ENCODE data around the gene CFAP68. TPM values are rescaled to one million over a fixed set of nuclear protein-coding genes. Genes with fewer than 3 reads are reported as not detected.
A peak's percentile ranks its signal among the peaks of the same experiment; 100 is the strongest.

The CFAP68 gene, protein sequence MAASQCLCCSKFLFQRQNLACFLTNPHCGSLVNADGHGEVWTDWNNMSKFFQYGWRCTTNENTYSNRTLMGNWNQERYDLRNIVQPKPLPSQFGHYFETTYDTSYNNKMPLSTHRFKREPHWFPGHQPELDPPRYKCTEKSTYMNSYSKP
- total RNA-seq (8.3 TPM), polyA plus RNA-seq (10 to 100 TPM; 24.6 to 44.6 (median 27.4) TPM)

DNA sequence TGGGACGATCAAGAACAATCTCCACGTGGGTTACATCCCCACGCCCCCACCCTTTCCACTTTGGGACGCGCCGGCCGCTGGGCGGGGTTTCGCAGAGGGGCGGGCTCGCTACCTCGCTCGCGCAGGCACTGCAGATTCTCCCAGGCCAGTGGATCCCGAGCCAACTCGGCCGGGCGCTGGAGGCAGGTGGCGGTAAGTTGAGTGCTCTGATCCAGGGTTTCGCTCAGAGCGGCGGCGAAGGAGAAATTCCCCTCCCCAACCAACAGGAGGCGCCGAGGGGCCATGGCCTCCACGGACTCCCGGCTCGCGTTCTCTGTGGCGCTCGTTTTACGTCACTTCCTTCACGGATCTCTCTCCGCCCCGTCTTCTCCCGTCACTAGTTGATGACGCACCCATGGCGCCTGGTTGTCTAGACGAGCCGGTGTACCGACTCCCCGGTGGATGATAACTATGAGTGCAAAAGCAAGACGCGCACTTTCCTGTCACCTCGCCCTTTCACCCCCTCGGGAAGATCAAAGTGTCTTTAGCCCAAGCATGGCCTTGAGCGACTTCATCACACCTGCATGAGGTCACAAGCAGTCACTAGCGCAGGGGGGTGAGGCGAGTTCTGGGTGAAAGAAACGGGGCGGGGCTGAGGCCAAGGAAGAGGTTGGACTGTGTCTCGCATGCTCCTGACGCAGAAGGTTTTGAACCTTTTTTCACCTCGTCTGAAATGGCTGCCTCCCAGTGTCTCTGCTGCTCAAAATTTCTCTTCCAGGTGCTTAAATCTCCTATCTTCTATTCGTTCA lies at the start of gene CFAP68, which contains the start of gene FDXACB1:
Gene CFAP68 (plus strand): TSS at position 693 of the 788 bp plus-strand sequence. CDS start 20 bp downstream, at position 713.
Gene FDXACB1 (minus strand): TSS at position 317 of the 788 bp plus-strand sequence. CDS start 33 bp downstream, at position 284.
- Histone ChIP-seq H3K27ac (ENCODE audit: insufficient read depth, low read length, poor library complexity, severe bottlenecking) (peak within 1 kb of the TSS; percentile 99), H3K4me3 (ENCODE audit: low read depth, low read length) (peak within 1 kb of the TSS; percentile 93), H3K36me3 (ENCODE audit: control insufficient read depth, insufficient read depth, low read length) (peaks cover 7% of the 10 kb centered on the region), H3K27me3 (ENCODE audit: control insufficient read depth, insufficient read depth, low read length) (no peaks in the 10 kb centered on the region), H3K9me3 (ENCODE audit: control insufficient read depth in 2 of 2, low read length in 2 of 2) (no peaks in the 10 kb centered on the region), H3K4me1 (ENCODE audit: control insufficient read depth, insufficient read depth, low read length, poor library complexity, severe bottlenecking) (peaks cover 16% of the 10 kb centered on the region)
- H3K4me1 Mint-ChIP-seq: peaks cover 9 to 31% (median 11%) of the 10 kb centered on the region in 4 donors
- H3K36me3 Mint-ChIP-seq: peaks cover 22% of the 10 kb centered on the region
- H3K27ac Mint-ChIP-seq: peak within 1 kb of the TSS; percentile 99 to 100 (median 100)
- peak; percentile 85 to 87 for ATAC-seq (ENCODE audit: low read depth in 2 of 2)
- peaks cover 0 to 3% (median 0%) of the 10 kb centered on the region in 7 donors for H3K9me3 Mint-ChIP-seq
- H3K27me3 Mint-ChIP-seq: no peaks in the 10 kb centered on the region
- peak within 1 kb of the TSS; percentile 94 to 95 (median 94) for H3K4me3 Mint-ChIP-seq
- DNase-seq: peak; percentile 95 to 98 (median 98)

DNA sequence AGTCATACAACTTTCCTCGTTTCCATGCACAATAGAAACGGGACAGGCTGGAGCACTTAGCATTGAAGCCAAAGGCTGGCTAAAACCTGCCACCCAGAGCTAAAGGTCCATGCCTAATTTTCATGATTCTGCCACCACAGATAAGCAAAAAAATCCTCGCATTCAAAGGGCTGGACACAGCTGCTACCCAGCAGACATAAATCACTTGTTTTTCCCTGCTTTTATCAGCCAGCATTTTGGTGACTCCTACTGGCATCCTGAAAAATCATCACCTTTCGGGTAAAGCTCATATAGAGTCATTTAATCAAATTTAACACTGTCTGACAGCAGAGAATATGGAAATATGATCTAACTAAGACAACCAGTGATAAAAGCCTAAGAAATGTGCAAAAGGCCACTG lies 45.8 kb upstream of the CFAP68 start:
- ATAC-seq (ENCODE audit: low read depth in 2 of 2) (no peak), DNase-seq (no peak)
- Mint-ChIP-seq H3K27me3 (no peaks in the 10 kb centered on the region), H3K36me3 (peaks cover 54% of the 10 kb centered on the region), H3K4me1 (peaks cover 0 to 21% (median 0%) of the 10 kb centered on the region in 4 donors), H3K4me3 (no peak overlapping the region), H3K27ac (no peak overlapping the region), H3K9me3 (peaks cover 0 to 1% (median 0%) of the 10 kb centered on the region in 7 donors)
- H3K27ac ChIP-seq (ENCODE audit: insufficient read depth, low read length, poor library complexity, severe bottlenecking): no peak overlapping the region
- H3K27me3 ChIP-seq (ENCODE audit: control insufficient read depth, insufficient read depth, low read length): no peaks in the 10 kb centered on the region
- H3K4me1 ChIP-seq (ENCODE audit: control insufficient read depth, insufficient read depth, low read length, poor library complexity, severe bottlenecking): no peaks in the 10 kb centered on the region
- no peaks in the 10 kb centered on the region for H3K9me3 ChIP-seq (ENCODE audit: control insufficient read depth in 2 of 2, low read length in 2 of 2)
- peaks cover 42% of the 10 kb centered on the region for H3K36me3 ChIP-seq (ENCODE audit: control insufficient read depth, insufficient read depth, low read length)
- H3K4me3 ChIP-seq (ENCODE audit: low read depth, low read length): no peak overlapping the region

DNA sequence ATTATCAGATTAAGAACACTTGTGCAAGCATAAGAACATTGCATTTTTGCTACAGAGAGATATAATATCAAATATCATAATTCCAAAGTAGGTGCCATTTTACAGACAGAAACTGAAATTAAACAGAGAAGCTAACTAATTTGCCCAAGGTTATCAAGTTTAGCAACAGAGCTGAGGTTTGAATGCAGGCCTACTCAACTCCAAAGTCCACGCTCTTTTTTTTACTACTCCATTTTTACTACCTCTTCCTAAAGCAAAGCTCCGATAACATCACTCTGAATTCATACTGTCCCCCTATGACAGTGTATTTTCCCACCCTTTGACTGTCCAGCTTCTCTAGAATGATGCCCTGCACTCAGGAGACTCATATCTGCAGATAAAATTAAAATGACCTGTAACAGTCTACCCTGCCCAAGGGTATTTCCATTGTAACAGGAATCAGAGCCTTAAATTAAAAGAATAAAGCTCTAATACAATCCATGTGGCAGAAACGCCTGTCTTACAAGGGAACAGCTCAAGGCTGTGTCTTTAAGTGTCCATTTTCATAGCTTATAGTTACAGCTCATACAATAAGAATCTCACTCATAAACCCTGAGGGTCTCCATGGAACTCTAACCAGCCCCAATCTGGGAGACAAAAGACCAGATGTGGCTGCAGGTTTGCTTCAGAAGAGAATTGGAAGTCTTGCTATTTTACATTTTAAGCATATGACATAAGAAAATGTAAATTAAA lies 44.7 kb upstream of the CFAP68 start:
- H3K27me3 ChIP-seq (ENCODE audit: control insufficient read depth, insufficient read depth, low read length): no peaks in the 10 kb centered on the region
- peaks cover 52% of the 10 kb centered on the region for H3K36me3 Mint-ChIP-seq
- DNase-seq (no peak), ATAC-seq (ENCODE audit: low read depth in 2 of 2) (no peak)
- no peak overlapping the region for H3K4me3 Mint-ChIP-seq
- peaks cover 44% of the 10 kb centered on the region for H3K36me3 ChIP-seq (ENCODE audit: control insufficient read depth, insufficient read depth, low read length)
- H3K4me1 ChIP-seq (ENCODE audit: control insufficient read depth, insufficient read depth, low read length, poor library complexity, severe bottlenecking): no peaks in the 10 kb centered on the region
- peaks cover 0 to 12% (median under 1%) of the 10 kb centered on the region in 4 donors for H3K4me1 Mint-ChIP-seq
- H3K27ac Mint-ChIP-seq: no peak overlapping the region
- H3K4me3 ChIP-seq (ENCODE audit: low read depth, low read length): no peak overlapping the region
- H3K27ac ChIP-seq (ENCODE audit: insufficient read depth, low read length, poor library complexity, severe bottlenecking): no peak overlapping the region
- H3K9me3 ChIP-seq (ENCODE audit: control insufficient read depth in 2 of 2, low read length in 2 of 2): no peaks in the 10 kb centered on the region
- peaks cover 0 to 1% (median 0%) of the 10 kb centered on the region in 7 donors for H3K9me3 Mint-ChIP-seq
- no peaks in the 10 kb centered on the region for H3K27me3 Mint-ChIP-seq

DNA sequence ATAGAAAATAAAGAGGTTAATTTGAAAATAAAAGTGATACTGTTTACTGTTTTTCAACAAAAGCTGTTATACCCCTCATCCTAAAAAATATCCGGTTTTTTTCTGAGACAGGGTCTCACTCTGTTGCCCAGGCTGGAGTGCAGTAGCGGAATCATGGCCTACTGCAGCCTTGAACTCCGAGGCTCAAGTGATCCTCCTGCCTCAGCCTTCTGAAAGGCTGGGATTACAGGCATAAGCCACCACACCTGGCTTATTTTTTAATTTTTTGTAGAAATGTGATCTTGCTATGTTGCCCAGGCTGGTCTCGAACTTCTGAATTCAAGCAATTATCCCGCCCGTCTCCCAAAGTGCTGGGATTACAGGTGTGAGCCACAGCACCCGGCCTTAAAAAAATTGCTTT lies 43.7 kb upstream of the CFAP68 start:
- no peaks in the 10 kb centered on the region for H3K4me1 ChIP-seq (ENCODE audit: control insufficient read depth, insufficient read depth, low read length, poor library complexity, severe bottlenecking)
- Mint-ChIP-seq H3K4me1 (peaks cover 0 to 5% (median under 1%) of the 10 kb centered on the region in 4 donors), H3K27me3 (no peaks in the 10 kb centered on the region), H3K36me3 (peaks cover 44% of the 10 kb centered on the region), H3K27ac (no peak overlapping the region), H3K4me3 (no peak overlapping the region), H3K9me3 (peaks cover 0 to 1% (median 0%) of the 10 kb centered on the region in 7 donors)
- H3K9me3 ChIP-seq (ENCODE audit: control insufficient read depth in 2 of 2, low read length in 2 of 2): no peaks in the 10 kb centered on the region
- H3K36me3 ChIP-seq (ENCODE audit: control insufficient read depth, insufficient read depth, low read length): peaks cover 44% of the 10 kb centered on the region
- no peak overlapping the region for H3K27ac ChIP-seq (ENCODE audit: insufficient read depth, low read length, poor library complexity, severe bottlenecking)
- H3K4me3 ChIP-seq (ENCODE audit: low read depth, low read length): no peak overlapping the region
- ATAC-seq (ENCODE audit: low read depth in 2 of 2): no peak
- no peak for DNase-seq
- no peaks in the 10 kb centered on the region for H3K27me3 ChIP-seq (ENCODE audit: control insufficient read depth, insufficient read depth, low read length)

DNA sequence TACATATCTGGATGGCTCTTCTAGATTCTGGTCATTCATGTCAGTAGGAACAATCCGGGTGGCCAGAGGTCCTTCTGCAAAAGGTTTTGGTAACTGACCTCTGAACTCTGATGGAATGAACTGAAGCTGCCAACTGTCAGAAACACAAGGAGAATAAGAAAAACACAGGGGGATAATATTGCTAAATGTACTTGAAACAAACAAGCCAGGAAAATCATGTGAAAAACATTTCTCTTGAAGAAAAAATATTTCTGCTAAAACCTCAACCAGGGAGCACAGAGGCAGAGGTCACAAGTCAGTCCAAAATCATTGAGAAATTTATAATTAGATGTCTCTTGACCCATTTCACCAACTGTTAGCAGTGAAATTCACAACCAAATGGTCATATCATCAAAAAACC lies 43.2 kb upstream of the CFAP68 start:
- H3K4me1 Mint-ChIP-seq: peaks cover 1 to 5% (median 3%) of the 10 kb centered on the region in 4 donors
- H3K9me3 Mint-ChIP-seq: peaks cover 0 to 1% (median 0%) of the 10 kb centered on the region in 7 donors
- ATAC-seq (ENCODE audit: low read depth in 2 of 2) (no peak), DNase-seq (no peak)
- Histone ChIP-seq H3K4me1 (ENCODE audit: control insufficient read depth, insufficient read depth, low read length, poor library complexity, severe bottlenecking) (no peaks in the 10 kb centered on the region), H3K9me3 (ENCODE audit: control insufficient read depth in 2 of 2, low read length in 2 of 2) (no peaks in the 10 kb centered on the region), H3K27ac (ENCODE audit: insufficient read depth, low read length, poor library complexity, severe bottlenecking) (no peak overlapping the region), H3K27me3 (ENCODE audit: control insufficient read depth, insufficient read depth, low read length) (no peaks in the 10 kb centered on the region), H3K36me3 (ENCODE audit: control insufficient read depth, insufficient read depth, low read length) (peaks cover 44% of the 10 kb centered on the region), H3K4me3 (ENCODE audit: low read depth, low read length) (no peak overlapping the region)
- no peak overlapping the region for H3K27ac Mint-ChIP-seq
- no peak overlapping the region for H3K4me3 Mint-ChIP-seq
- peaks cover 44% of the 10 kb centered on the region for H3K36me3 Mint-ChIP-seq
- no peaks in the 10 kb centered on the region for H3K27me3 Mint-ChIP-seq

DNA sequence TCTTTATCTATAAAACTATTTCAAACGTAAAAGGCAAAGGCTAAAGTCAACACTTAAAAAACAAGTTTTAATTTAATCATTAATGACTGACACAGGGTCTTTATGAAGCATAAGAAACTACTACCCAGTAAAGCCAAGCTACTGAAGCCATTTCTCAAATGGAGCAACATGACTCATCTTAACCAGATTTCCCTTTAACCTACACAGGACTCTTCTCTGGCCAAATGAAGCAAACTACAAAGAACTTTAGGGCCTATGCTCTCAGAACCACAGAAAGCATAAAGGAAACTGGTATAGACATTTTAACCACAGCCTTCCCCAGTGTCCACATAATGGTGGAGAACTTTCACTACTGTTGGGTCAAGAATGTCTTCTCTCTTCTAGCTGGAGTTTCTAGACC lies 42.6 kb upstream of the CFAP68 start:
- DNase-seq (no peak), ATAC-seq (ENCODE audit: low read depth in 2 of 2) (no peak)
- Histone ChIP-seq H3K4me3 (ENCODE audit: low read depth, low read length) (no peak overlapping the region), H3K27ac (ENCODE audit: insufficient read depth, low read length, poor library complexity, severe bottlenecking) (no peak overlapping the region), H3K27me3 (ENCODE audit: control insufficient read depth, insufficient read depth, low read length) (no peaks in the 10 kb centered on the region), H3K4me1 (ENCODE audit: control insufficient read depth, insufficient read depth, low read length, poor library complexity, severe bottlenecking) (no peaks in the 10 kb centered on the region), H3K9me3 (ENCODE audit: control insufficient read depth in 2 of 2, low read length in 2 of 2) (no peaks in the 10 kb centered on the region), H3K36me3 (ENCODE audit: control insufficient read depth, insufficient read depth, low read length) (peaks cover 44% of the 10 kb centered on the region)
- Mint-ChIP-seq H3K4me1 (peaks cover 1 to 10% (median 5%) of the 10 kb centered on the region in 4 donors), H3K9me3 (peaks cover 0 to 1% (median 0%) of the 10 kb centered on the region in 7 donors), H3K4me3 (no peak overlapping the region), H3K27ac (no peak overlapping the region), H3K36me3 (peaks cover 41% of the 10 kb centered on the region), H3K27me3 (no peaks in the 10 kb centered on the region)

DNA sequence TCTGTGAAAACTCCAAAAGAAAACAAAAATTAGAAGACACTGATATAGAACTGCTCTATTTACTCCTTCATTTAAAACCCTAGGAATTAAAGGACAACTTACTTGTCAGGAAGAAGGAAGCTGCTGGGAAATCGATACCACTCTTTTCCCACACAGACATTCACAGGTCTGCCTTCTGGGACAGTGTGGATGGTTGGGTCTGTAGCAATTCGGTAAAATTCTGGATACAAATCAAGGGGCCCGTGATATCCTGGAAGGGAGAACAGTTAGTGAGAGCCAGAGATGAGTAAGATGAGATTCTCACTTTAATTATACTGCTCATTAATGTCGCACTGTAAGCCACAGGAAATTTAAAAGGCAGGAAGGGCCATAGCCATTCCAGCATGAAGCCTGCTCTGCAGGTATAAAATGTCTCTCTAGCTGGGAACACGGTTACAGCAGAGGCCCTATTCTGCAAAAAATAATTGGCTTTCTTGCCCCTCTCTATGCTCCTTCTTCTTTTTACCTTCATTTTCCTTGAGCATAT lies 41.9 kb upstream of the CFAP68 start:
- Histone ChIP-seq H3K4me3 (ENCODE audit: low read depth, low read length) (no peak overlapping the region), H3K36me3 (ENCODE audit: control insufficient read depth, insufficient read depth, low read length) (peaks cover 44% of the 10 kb centered on the region), H3K27me3 (ENCODE audit: control insufficient read depth, insufficient read depth, low read length) (no peaks in the 10 kb centered on the region), H3K4me1 (ENCODE audit: control insufficient read depth, insufficient read depth, low read length, poor library complexity, severe bottlenecking) (no peaks in the 10 kb centered on the region), H3K9me3 (ENCODE audit: control insufficient read depth in 2 of 2, low read length in 2 of 2) (no peaks in the 10 kb centered on the region), H3K27ac (ENCODE audit: insufficient read depth, low read length, poor library complexity, severe bottlenecking) (no peak overlapping the region)
- peaks cover 0 to 1% (median 0%) of the 10 kb centered on the region in 7 donors for H3K9me3 Mint-ChIP-seq
- H3K27ac Mint-ChIP-seq: peak overlapping the region in 2 of 3 donors; percentile 8
- H3K4me1 Mint-ChIP-seq: peaks cover 1 to 11% (median 5%) of the 10 kb centered on the region in 4 donors
- no peaks in the 10 kb centered on the region for H3K27me3 Mint-ChIP-seq
- H3K36me3 Mint-ChIP-seq: peaks cover 38% of the 10 kb centered on the region
- ATAC-seq (ENCODE audit: low read depth in 2 of 2): no peak
- H3K4me3 Mint-ChIP-seq: no peak overlapping the region
- DNase-seq: no peak
